ENCODE data around the gene ATF6.

Gene ATF6

DNA sequence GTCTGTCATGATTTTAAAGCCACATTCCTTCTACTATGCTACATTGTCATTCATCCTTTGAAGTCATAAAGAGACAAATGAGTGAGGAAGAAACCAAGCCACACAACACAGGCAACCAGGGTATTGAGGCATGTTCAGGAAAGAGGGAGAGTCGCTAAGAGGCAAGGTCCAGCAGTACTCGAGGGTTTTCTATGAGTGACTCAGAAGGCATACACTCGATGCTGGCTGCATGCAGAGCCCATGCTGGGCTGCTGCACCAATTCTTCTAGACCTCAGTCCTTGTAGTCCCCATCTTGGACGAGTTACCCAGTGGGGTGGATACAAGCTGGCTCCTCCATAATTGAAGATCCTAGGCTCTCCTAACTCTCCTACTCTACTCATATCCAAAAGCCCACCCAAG lies 199.9 kb downstream of the ATF6 start:
- no peak for DNase-seq (ENCODE audit: low read depth in 2 of 2)

- DNase-seq (ENCODE audit: low read depth in 2 of 2) = no peak
These were observed 203.9 kb downstream of the ATF6 start for GRCh38 chr1:161970036-161970435.

- no peak for DNase-seq (ENCODE audit: low read depth in 2 of 2)
These were observed 204.5 kb downstream of the ATF6 start for GRCh38 chr1:161970633-161971032.

DNA sequence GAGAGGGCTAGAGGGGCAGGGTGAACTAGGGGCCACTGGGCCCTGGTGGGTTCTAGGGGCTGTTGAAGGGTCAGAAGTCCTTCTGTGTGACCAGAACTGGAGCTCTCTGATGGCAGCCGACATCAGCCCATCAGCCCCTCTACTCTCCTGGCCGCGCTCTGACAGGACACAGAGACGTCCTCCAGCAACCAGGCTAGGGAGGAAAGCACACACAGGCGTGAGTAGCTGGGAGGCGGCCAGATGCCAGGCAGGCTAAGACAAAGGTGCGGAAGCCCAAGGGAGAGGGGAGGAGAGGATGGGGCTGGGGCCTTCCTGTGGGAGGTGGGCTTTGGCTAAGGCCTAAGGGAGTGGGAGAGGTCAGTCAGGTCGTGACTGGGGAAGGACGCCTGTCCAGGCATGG lies 206.7 kb downstream of the ATF6 start:
- no peak for DNase-seq (ENCODE audit: low read depth in 2 of 2)

DNA sequence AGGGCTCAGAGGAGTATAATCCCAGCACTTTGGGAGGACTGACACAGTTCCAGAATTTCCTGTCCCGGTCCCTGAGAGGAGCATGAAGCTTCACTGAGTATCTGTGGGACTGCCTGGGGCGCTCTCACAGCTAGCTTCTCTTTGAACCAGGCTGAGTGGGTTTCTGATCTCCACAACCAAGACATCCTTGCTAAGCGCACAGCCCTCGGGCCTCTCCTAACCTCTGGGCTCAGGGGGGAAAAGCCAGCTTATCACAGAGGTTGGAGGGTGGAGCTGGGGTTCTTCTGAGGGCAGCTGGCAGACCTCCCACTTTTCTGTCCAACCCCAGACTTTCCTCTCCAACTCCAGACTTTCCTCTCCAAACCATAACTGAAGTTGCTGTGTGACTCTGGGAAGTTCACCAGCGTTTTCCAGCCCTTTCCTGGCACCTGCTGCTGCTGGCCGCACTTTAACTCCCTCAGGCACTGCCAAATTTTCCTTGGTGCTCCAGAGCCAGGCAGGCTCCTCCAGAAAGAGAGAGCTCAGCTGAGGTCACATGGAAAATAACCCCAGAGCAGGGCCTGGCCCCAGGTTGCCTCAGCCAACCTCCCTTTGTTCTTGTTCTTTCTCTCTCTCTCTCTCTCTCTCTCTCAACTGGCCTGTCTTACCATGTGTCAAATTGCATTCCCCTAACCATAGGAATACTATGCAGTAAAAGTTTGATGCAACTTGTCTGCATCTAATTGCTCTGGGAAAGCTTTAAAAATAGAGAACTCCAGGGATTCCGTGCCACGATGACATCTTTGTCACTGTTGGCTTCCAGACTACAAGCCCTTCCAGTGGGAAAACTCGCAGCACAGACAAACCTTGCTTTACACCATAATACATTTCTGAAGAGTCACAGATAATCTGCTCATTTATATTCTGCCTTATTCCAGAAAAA lies 208.1 kb downstream of the ATF6 start:
- no peak for DNase-seq (ENCODE audit: low read depth in 2 of 2)

DNA sequence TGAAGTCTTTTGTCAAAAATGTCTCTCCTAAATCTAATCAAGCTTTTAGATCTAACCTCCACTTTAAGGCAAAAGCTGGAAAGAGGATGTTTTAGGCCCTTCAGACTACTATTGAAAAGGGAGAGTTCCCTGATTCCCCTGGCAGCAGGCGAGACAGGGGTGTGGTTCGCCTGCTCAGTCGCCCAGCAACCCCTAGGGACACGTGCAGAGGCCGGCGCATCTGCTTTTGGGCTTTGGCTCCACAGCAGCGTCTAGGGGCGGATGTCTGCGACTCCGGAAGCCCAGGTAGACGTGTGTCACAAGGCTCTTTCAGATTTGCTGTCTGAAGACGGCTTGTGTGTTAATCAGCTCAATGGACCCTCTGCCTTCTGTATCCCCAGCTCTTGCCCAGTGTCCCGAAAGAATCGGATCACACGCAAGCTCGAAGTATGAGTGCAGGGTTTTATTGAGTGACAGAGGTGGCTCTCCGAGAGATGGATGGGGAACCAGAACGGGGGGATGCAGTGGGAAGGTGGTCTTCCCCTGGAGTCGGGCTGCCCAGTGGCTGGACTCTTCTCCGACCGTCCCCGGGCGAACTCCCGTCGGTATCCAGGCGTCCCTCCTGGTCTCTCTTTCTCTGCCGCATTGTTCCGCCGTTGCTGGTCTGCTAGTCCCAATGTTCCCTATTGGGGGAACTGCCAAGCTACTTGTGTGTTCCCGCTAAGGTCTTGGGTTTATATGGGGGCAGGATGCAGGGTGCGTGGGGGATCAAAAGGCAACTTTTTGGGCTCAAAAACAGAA lies 212.1 kb downstream of the ATF6 start:
- no peak for DNase-seq (ENCODE audit: low read depth in 2 of 2)

DNA sequence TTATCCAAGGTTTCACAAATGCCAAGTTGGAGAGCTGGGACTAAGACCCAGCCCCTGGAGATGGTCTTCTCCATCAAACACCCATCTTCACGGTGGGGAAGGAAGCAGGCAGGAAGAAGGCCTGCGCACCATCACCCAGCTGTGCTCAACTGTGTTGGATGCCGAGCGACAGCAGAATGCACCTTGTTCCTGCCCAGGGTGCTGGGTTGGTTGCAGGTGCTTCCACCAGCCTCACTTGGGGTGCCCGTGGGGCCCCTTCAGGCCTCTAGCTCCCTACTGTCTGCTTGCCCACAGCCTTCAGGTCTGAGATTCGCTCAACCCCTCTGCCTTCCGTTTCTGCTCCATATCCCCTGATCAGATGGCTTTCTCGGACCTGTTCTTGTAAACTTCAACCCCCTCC lies 215.0 kb downstream of the ATF6 start:
- DNase-seq (ENCODE audit: low read depth in 2 of 2) = no peak

DNA sequence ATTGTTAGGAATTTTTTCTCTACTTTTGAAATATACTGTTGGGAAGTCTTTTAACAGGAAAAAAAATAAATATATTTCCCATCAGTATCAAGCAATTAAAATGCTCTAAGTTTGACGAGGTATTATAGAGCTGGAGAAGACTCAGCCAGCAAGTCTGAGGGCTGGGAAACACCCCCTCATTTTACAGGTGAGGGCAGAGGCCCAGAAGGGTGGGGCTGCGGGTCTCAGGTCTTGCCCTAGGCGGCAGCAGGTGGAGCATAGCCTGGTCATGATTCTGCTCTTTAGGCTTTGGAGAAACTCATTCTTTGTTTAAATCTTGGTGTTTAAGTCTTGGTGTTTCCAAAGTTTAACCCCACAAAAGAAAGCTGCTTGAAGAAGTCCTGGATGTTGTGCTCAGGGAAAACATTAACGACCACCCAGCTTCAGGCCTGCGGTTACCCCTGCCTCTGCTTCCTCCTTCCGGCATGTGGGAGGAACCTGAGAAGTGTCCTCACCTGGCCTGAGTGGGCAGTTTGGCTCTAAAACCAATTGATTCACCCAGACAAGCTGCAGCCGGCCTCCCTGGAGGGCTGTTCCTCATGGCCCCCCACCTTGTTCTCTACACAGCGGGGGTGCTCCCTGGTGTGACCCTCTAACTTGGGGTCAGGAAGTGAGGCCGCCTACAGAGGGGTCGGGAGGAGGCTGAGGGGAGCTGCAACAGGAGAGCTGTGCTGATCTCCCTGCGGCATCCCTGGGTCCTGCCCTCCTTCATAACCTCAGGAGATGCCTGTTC lies 215.8 kb downstream of the ATF6 start:
- no peak for DNase-seq (ENCODE audit: low read depth in 2 of 2)

DNA sequence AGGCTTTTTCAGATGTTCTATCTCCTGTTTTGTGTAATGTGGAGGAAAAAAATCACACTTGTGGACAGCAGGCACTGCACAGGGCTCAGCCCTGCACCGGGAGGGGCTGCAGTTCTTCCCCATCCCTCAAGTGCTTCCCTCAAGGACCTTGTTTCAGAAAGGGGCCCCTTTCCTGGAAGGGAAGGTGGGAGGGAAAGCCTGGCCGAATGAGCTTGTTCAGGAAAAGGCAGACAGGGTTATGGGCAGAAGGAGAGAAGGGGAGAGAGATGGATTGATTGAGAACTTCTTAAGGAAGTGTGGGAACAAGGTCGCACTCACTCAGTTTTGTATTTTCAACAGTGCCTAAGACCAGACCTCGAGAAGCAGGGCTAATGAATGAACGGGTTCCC lies 216.4 kb downstream of the ATF6 start:
- no peak for DNase-seq (ENCODE audit: low read depth in 2 of 2)

DNA sequence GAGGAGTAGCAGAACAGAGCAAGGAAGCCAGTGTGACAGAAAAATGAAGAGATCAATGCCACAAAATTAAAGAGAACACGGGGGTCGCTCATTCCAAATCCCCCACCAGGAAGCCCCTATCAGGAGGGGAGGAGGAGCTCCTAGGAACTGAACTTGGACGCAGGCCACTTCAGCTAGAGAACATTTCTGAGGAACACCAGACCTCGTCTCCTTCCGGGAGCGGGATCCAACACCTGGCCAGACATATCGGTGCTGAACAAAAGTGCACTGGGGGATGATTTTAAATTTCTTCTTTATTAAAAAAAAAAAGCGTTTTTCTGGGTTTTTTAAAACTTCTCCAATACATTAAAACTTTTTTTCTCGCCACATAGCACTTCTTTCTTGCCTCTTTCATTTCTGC lies 216.8 kb downstream of the ATF6 start:
- no peak for DNase-seq (ENCODE audit: low read depth in 2 of 2)

DNA sequence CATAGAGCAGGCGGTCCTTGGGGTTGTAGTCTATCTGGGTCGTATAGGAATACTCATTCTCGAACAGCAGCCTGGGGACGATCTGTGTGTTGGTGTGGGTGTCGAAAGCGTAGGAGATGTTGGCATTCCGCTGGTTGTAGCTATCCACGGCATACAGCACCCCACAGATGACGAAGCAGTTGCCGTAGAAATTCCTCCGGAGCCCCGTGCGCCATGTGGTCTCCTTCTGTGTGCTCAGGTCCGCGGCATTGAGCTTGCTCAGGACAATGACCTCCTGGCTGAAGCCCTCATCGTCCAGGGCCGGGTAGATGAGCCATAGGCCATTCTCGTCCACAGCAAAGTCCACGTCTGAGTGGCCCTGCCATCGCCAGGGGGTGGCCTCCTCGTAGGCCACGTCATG lies 217.6 kb downstream of the ATF6 start:
- DNase-seq (ENCODE audit: low read depth in 2 of 2) = no peak

DNA sequence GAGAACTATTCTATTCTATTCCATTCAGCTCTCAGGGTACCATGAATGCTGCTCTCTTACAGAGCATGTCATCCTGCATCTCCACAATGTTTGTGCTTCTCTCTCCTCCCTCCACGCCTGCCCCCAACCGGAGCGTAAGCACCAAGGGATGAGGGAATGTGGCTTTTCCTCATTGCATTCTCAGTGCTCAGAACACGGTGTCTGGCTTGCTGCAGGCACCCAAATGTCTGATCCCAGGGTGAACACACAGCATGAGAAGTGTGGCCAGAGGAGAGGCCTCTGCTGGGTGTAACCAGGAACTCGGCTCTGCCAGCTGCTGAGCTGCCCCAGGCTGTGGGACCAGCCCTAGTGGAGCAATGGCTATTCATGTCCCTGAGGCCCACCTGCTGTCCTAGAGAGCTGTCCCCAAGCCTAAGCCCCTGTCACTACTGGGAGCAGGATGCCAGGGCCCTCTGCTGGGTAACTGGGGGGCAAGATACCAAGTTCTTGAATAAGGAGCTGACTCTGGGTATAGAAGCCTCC lies 219.2 kb downstream of the ATF6 start:
- DNase-seq (ENCODE audit: low read depth in 2 of 2) = no peak

GRCh38 chr1:161986328-161986727 lies 220.2 kb downstream of the ATF6 start:
- DNase-seq (ENCODE audit: low read depth in 2 of 2) = no peak

DNA sequence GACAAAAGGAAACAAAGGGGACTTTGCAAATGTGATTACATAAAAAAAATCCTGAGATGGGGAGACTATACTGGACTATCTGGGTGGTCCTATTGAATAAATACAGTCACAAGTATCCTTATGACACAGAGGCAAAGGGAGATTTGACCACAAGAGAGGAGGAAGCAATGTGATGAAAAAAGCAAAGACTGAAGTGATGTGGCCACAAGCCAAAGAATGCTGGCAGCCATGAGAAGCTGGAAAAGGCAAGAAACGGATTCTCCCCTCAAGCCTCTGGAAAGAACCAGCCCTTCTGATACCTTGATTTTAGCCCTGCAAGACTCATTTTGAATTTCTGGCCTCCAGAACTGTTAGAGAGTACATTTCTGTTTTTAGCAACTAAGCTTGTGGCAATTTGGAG lies 221.2 kb downstream of the ATF6 start:
- no peak for DNase-seq (ENCODE audit: low read depth in 2 of 2)

GRCh38 chr1:161987872-161988271 lies 221.8 kb downstream of the ATF6 start:
- no peak for DNase-seq (ENCODE audit: low read depth in 2 of 2)

DNA sequence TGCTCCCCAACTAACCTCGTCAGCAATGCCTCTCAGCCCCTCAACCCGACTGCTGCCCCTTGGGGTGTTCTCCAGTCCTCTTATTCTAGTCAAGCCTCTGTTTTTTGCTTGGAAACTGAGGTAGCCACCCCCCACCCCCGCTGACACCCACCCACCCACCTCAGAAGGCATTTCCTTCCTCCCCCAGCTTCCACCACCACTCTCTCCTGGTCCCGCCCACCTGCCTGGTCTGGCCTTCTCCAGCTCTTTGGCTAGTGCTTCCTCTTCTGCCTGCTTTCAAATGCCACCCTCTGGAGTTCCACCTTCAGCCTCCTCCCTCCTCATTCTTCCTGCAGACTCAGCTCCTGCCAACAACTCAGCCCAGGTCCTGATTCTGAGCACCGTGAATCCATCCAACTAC lies 222.3 kb downstream of the ATF6 start:
- DNase-seq (ENCODE audit: low read depth in 2 of 2) = no peak

DNA sequence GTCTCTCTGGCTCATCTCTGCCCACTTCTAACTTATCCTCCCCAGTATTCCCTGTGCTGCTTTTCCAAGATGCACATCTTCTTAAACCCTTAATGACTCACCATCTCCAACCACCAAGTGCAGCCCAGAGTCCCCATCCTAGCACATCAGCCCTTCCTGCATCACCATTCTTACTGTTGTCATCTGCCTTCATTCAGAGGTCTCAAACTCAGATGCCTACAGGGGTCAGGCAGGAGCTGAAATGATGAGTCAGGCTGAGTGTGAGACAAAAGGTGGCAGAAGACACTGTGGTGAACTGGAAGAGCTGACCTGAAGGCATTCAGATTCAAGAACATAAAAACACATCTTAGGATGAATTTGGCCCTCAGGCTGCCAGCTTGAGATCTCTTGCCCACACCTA lies 223.0 kb downstream of the ATF6 start:
- no peak for DNase-seq (ENCODE audit: low read depth in 2 of 2)

DNA sequence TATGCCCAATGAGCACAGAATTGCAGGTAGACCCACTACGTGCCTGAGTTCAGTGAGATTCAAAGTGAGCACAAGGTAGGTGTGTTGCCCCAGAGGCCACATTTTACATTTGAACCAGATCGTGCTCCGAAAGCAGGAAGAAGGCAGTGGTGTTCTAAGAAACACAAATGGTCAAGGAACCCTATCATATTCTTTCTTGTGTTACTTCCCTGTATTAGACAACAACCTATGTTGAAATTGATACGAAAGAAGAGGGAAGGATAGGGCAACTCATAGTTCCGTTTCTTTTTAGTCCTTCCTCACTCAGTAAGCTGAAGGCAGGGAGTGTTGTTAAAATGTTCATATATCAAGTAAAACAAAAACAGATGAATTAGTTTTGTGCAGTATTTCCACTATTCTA lies 223.7 kb downstream of the ATF6 start:
- DNase-seq (ENCODE audit: low read depth in 2 of 2) = no peak

DNA sequence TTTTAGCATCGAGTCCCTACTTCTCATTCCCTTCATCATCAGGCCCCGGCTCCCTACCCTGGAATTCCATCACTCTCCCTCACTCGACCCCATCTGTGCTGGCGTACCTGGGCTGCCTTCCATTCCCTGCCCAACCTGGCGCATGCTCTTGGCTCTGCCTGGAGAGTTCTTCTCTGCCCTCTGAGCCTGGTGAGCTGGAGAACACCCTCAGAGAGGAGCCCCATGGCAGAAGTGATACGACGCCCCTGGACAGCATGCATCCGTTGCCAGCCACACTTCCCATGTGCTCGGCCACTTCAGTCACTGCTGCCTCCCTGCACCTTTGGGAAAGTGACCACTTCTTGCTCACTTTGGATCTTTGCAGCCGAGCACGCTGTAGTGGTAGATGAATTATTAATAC lies 227.5 kb downstream of the ATF6 start:
- DNase-seq (ENCODE audit: low read depth in 2 of 2) = no peak

DNA sequence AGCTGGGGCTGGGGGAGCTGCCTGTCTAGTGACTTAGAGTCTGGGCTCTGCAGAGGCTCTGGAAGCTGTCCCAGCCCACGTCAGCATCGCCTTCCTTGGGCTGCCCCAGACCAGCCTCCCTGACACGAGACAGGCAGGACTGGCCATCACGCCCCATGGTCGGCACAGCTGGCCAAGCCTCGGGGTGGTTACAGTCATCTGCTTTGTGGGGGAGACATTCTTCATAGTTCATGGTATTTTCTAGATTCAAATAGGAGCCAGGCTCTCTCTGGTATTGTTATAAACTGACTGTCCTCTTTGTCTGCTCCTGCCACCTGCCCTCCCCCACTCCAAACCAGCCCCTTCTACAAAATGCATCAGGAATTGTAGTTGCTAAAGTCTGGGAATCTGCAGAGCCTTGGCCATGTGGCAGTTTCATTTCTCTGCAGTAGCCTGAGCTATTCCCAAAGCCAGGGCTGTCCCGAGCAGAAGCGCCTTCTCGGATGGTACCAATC lies 228.1 kb downstream of the ATF6 start:
- DNase-seq (ENCODE audit: low read depth in 2 of 2) = no peak

GRCh38 chr1:161997152-161997551 lies 231.0 kb downstream of the ATF6 start:
- no peak for DNase-seq (ENCODE audit: low read depth in 2 of 2)

GRCh38 chr1:161998811-161999210 lies 232.7 kb downstream of the ATF6 start:
- DNase-seq (ENCODE audit: low read depth in 2 of 2) = no peak
